RWPE1 (cell line): Measurements from ENCODE around the gene TNFAIP6.
A peak's percentile ranks its signal among the peaks of the same experiment; 100 is the strongest.

Experiments used
- CTCF ChIA-PET: fragments of 350-600 bp; sonication (Branson Sonifier 250); formaldehyde crosslinking; extraction: SDS; loops from one replicate; lab custom pipeline; 2021; lab: Yijun Ruan, JAX
- POLR2A ChIA-PET: fragments of 400-600 bp; formaldehyde crosslinking; extraction: SDS; loops from one replicate; lab custom pipeline; 2020; ENCODE audit warnings: antibody characterized with exemption; ENCODE audit not compliant: low non-redundant PET; lab: Yijun Ruan, JAX
- DNase-seq: peaks from one replicate; pipeline ENCODE4 v3.0.0; 2012; ENCODE audit warnings: low spot score
- H3K27ac ChIP-seq: fragments of 450-650 bp; 2 replicates; pipeline ENCODE4 v1.5.1; 2017
- CTCF ChIP-seq: fragments of 450-650 bp; conservative IDR thresholded peaks from 2 replicates; pipeline ENCODE4 v1.5.1; 2017; ENCODE audit warnings: low read depth, mild to moderate bottlenecking

The TNFAIP6 gene

GRCh38 chr2:151399981-151400380 lies 42.6 kb downstream of the TNFAIP6 start:
- CTCF ChIA-PET: no interaction called here

GRCh38 chr2:151401149-151401548 lies 43.8 kb downstream of the TNFAIP6 start:
- DNase-seq: no peak
- TF ChIP-seq CTCF: no peak
- no peak overlapping the region for H3K27ac ChIP-seq
- ChIA-PET CTCF (no interaction called here), POLR2A (no interaction called here)

More at GRCh38 chr2:151399981-151400380, 42.6 kb downstream of the TNFAIP6 start:
- H3K27ac ChIP-seq: no peak overlapping the region
- no peak for TF ChIP-seq CTCF
- no peak for DNase-seq
- POLR2A ChIA-PET: no interaction called here

GRCh38 chr2:151403914-151404313 lies 46.5 kb downstream of the TNFAIP6 start:
- ChIA-PET POLR2A (no interaction called here), CTCF (no interaction called here)
- TF ChIP-seq CTCF: no peak
- no peak for DNase-seq
- no peak overlapping the region for H3K27ac ChIP-seq

GRCh38 chr2:151405376-151405775 lies 48.0 kb downstream of the TNFAIP6 start:
- H3K27ac ChIP-seq: no peak overlapping the region
- no peak for DNase-seq
- CTCF ChIA-PET: no interaction called here
- POLR2A ChIA-PET: no interaction called here
- no peak for TF ChIP-seq CTCF

- no peak for DNase-seq
- POLR2A ChIA-PET: no interaction called here
- CTCF ChIA-PET: no interaction called here
- no peak for TF ChIP-seq CTCF
- no peak overlapping the region for H3K27ac ChIP-seq
Observed at GRCh38 chr2:151407281-151407680, 49.9 kb downstream of the TNFAIP6 start.

GRCh38 chr2:151408788-151409600 lies 51.6 kb downstream of the TNFAIP6 start:
- no peak for TF ChIP-seq CTCF
- H3K27ac ChIP-seq: peak overlapping the region; percentile 90
- POLR2A ChIA-PET: no interaction called here
- no peak for DNase-seq
- CTCF ChIA-PET: interaction anchor here (0.6 to 1.2 kb wide), 2 partner anchors 92 to 1220 kb away, joined by 4 read pairs; no protein-coding TSS in a partner anchor
